ENCODE measurements around the gene ARHGEF4.

DNA sequence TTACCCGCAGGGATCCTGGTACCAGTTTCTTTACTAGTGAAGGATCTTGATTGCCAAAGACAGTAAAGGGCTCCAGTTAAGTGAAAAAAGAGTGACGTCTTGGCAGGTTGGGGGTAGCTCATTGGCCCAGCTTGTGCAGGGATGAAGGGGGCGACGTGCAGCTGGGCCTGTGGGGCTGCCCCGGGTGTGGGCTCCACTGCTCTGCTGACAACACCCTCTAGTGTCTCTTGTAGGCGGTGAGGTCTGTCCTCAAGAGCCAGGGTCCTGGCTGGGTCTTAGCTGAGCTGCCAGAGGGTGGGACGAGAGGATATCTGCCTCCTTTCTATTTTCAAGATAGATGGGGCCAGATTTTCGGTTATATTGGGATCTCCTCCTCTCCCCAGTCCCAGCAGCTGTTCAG is 6.1 kb downstream of the ARHGEF4 start:
- TF ChIP-seq, protein P1, sequence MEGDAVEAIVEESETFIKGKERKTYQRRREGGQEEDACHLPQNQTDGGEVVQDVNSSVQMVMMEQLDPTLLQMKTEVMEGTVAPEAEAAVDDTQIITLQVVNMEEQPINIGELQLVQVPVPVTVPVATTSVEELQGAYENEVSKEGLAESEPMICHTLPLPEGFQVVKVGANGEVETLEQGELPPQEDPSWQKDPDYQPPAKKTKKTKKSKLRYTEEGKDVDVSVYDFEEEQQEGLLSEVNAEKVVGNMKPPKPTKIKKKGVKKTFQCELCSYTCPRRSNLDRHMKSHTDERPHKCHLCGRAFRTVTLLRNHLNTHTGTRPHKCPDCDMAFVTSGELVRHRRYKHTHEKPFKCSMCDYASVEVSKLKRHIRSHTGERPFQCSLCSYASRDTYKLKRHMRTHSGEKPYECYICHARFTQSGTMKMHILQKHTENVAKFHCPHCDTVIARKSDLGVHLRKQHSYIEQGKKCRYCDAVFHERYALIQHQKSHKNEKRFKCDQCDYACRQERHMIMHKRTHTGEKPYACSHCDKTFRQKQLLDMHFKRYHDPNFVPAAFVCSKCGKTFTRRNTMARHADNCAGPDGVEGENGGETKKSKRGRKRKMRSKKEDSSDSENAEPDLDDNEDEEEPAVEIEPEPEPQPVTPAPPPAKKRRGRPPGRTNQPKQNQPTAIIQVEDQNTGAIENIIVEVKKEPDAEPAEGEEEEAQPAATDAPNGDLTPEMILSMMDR (IDR thresholded peaks at IDR 0.05; ENCODE audit: extremely low read depth in 1 of 2, insufficient read depth in 1 of 2, low read depth in 1 of 2, low read length in 2 of 2) = no peak
- TF ChIP-seq POLR2AphosphoS5 (IDR thresholded peaks at IDR 0.05; ENCODE audit: insufficient read depth, low read depth, low read length) = no peak
- TF ChIP-seq GATA2 (IDR thresholded peaks at IDR 0.05; ENCODE audit: insufficient read depth, insufficient read length, low read depth, low read length) = no peak
- TF ChIP-seq EZH2 (IDR thresholded peaks at IDR 0.05; ENCODE audit: borderline replicate concordance, low read depth, low read length, severe bottlenecking) = no peak
- TF ChIP-seq POLR2A (IDR thresholded peaks at IDR 0.05; ENCODE audit: low read depth, low read length) = no peak
- no peak for TF ChIP-seq MYC (IDR thresholded peaks at IDR 0.05; ENCODE audit: low read depth, low read length)
- TF ChIP-seq, protein P2, sequence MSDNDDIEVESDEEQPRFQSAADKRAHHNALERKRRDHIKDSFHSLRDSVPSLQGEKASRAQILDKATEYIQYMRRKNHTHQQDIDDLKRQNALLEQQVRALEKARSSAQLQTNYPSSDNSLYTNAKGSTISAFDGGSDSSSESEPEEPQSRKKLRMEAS (IDR thresholded peaks at IDR 0.05; ENCODE audit: insufficient read depth, insufficient read length) = no peak
- no peak for TF ChIP-seq FOS (IDR thresholded peaks at IDR 0.05; ENCODE audit: borderline replicate concordance, insufficient read depth, low read length)
- no peak for TF ChIP-seq JUN (IDR thresholded peaks at IDR 0.05; ENCODE audit: borderline replicate concordance, insufficient read depth, insufficient read length, low read depth)

All from endothelial cell of umbilical vein (primary cell).